ENCODE data around the gene ELFN2.

DNA sequence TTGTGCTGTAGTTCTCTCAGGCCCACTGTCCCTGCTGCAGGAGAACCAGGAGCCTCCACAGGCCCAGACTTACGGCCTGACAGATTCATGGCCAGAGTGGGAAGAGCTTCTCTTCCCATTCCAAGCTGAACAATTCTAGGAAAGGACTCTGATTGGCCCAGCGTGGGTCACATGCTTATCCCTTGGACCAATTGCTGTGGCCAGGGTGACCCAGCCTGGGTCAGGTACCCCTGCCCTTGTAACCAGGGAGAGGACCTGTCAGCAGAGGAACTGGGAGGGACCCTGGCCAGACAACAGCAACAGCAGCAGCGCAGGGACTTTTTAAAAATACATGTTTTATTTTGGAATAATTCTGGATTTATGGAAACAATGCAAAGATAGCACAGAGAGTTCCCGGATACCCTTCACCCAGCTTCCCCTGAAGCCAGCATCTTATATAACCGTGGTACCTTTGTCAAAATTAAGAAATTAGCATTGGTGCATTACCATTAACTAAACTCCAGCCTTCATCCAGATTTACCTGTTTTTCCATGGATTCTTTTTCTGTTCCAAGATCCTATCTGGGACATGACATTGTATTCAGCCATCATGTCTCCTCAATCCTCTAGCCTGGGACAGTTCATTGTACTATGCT is 8.8 kb upstream of the ELFN2 start:
- TF ChIP-seq CTCF (IDR thresholded peaks at IDR 0.05) = no peak
- no peak for TF ChIP-seq POLR2AphosphoS5 (IDR thresholded peaks at IDR 0.05)
- TF ChIP-seq POLR2A (IDR thresholded peaks at IDR 0.05) = no peak

Data from breast epithelium (tissue), 3 donors.